GM20431 (cell line): Measurements from ENCODE around the gene RNASEH2B.

Source experiments
- in situ Hi-C: fragments of 300-500 bp; cut with MseI, MboI; formaldehyde crosslinking; loops from one replicate; pipeline ENCODE4 v1.15.0; 2020; ENCODE audit warnings: low sequenced_read_pairs; ENCODE audit not compliant: unreplicated experiment

Gene RNASEH2B

GRCh38 chr13:50905256-50905655, 4.3 kb upstream of the RNASEH2B start:
- in situ Hi-C loops, result loop anchor here (25.0 kb wide), 1 partner anchor 818 kb away; no protein-coding TSS in a partner anchor

- in situ Hi-C loops, result loop anchor here (25.0 kb wide), 1 partner anchor 820 kb away; no protein-coding TSS in a partner anchor
Measured at GRCh38 chr13:50907781-50908180, 1.8 kb upstream of the RNASEH2B start.

- in situ Hi-C loops, result loop anchor here (25.0 kb wide), 1 partner anchor 821 kb away; no protein-coding TSS in a partner anchor
Measured at GRCh38 chr13:50908371-50908770, 1.2 kb upstream of the RNASEH2B start.

GRCh38 chr13:50910485-50910805, 854 bp downstream of the RNASEH2B start:
- in situ Hi-C loops, result loop anchor here (25.0 kb wide), 1 partner anchor 823 kb away; no protein-coding TSS in a partner anchor

- in situ Hi-C loops, result loop anchor here (25.0 kb wide), 1 partner anchor 824 kb away; no protein-coding TSS in a partner anchor
Measured at GRCh38 chr13:50911081-50911631, 1.6 kb downstream of the RNASEH2B start.

- in situ Hi-C loops, result loop anchor here (25.0 kb wide), 1 partner anchor 825 kb away; no protein-coding TSS in a partner anchor
Measured at GRCh38 chr13:50911937-50912795, 2.6 kb downstream of the RNASEH2B start.

- in situ Hi-C loops, result loop anchor here (25.0 kb wide), 1 partner anchor 826 kb away; no protein-coding TSS in a partner anchor
Measured at GRCh38 chr13:50912851-50913250, 3.3 kb downstream of the RNASEH2B start.

GRCh38 chr13:50914176-50914700, 4.6 kb downstream of the RNASEH2B start:
- in situ Hi-C loops, result loop anchor here (25.0 kb wide), 1 partner anchor 827 kb away; no protein-coding TSS in a partner anchor

GRCh38 chr13:50914848-50915247, 5.3 kb downstream of the RNASEH2B start:
- in situ Hi-C loops, result loop anchor here (25.0 kb wide), 1 partner anchor 828 kb away; no protein-coding TSS in a partner anchor

- in situ Hi-C loops, result loop anchor here (25.0 kb wide), 1 partner anchor 828 kb away; no protein-coding TSS in a partner anchor
Measured at GRCh38 chr13:50915565-50915964, 6.0 kb downstream of the RNASEH2B start.

- in situ Hi-C loops, result loop anchor here (25.0 kb wide), 1 partner anchor 829 kb away; no protein-coding TSS in a partner anchor
Measured at GRCh38 chr13:50916701-50917184, 7.2 kb downstream of the RNASEH2B start.

GRCh38 chr13:50917572-50917971, 8.0 kb downstream of the RNASEH2B start:
- in situ Hi-C loops, result loop anchor here (25.0 kb wide), 1 partner anchor 830 kb away; no protein-coding TSS in a partner anchor

GRCh38 chr13:50918567-50918966, 9.0 kb downstream of the RNASEH2B start:
- in situ Hi-C loops, result loop anchor here (25.0 kb wide), 1 partner anchor 831 kb away; no protein-coding TSS in a partner anchor

- in situ Hi-C loops, result loop anchor here (25.0 kb wide), 1 partner anchor 832 kb away; no protein-coding TSS in a partner anchor
Measured at GRCh38 chr13:50919277-50919676, 9.7 kb downstream of the RNASEH2B start.

- in situ Hi-C loops, result loop anchor here (25.0 kb wide), 1 partner anchor 834 kb away; no protein-coding TSS in a partner anchor
Measured at GRCh38 chr13:50921706-50922105, 12.1 kb downstream of the RNASEH2B start.

GRCh38 chr13:50923272-50923671, 13.7 kb downstream of the RNASEH2B start:
- in situ Hi-C loops, result loop anchor here (25.0 kb wide), 1 partner anchor 836 kb away; no protein-coding TSS in a partner anchor

GRCh38 chr13:50924025-50924424, 14.4 kb downstream of the RNASEH2B start:
- in situ Hi-C loops, result loop anchor here (25.0 kb wide), 1 partner anchor 837 kb away; no protein-coding TSS in a partner anchor

GRCh38 chr13:50927701-50928100, 18.1 kb downstream of the RNASEH2B start:
- in situ Hi-C loops, result no loop called here

- in situ Hi-C loops, result no loop called here
Measured at GRCh38 chr13:50928102-50928501, 18.5 kb downstream of the RNASEH2B start.
